Femur (tissue), 1 donor: ENCODE results near the gene ENOX2.

Source experiments
- DNase-seq: peaks from one replicate; pipeline ENCODE4 v3.0.0-alpha.2; 2017

ENOX2 gene

GRCh38 chrX:130615941-130616340 lies 287.1 kb downstream of the ENOX2 start:
- no peak for DNase-seq

GRCh38 chrX:130607431-130607830 lies 295.6 kb downstream of the ENOX2 start:
- DNase-seq: no peak

GRCh38 chrX:130606425-130606824 lies 296.6 kb downstream of the ENOX2 start:
- no peak for DNase-seq

GRCh38 chrX:130604882-130605281 lies 298.1 kb downstream of the ENOX2 start:
- no peak for DNase-seq

GRCh38 chrX:130594453-130594916 lies 308.5 kb downstream of the ENOX2 start:
- DNase-seq: no peak

GRCh38 chrX:130593911-130594310 lies 309.1 kb downstream of the ENOX2 start:
- no peak for DNase-seq

- DNase-seq: no peak
These were observed 310.8 kb downstream of the ENOX2 start for GRCh38 chrX:130592204-130592603.

GRCh38 chrX:130578906-130579305 lies 324.1 kb downstream of the ENOX2 start:
- DNase-seq: no peak

GRCh38 chrX:130577431-130577830 lies 325.6 kb downstream of the ENOX2 start:
- DNase-seq: no peak

GRCh38 chrX:130575831-130576389 lies 327.1 kb downstream of the ENOX2 start:
- peak; percentile 26 for DNase-seq
